ENCODE measurements around the gene FAM110D.

DNA sequence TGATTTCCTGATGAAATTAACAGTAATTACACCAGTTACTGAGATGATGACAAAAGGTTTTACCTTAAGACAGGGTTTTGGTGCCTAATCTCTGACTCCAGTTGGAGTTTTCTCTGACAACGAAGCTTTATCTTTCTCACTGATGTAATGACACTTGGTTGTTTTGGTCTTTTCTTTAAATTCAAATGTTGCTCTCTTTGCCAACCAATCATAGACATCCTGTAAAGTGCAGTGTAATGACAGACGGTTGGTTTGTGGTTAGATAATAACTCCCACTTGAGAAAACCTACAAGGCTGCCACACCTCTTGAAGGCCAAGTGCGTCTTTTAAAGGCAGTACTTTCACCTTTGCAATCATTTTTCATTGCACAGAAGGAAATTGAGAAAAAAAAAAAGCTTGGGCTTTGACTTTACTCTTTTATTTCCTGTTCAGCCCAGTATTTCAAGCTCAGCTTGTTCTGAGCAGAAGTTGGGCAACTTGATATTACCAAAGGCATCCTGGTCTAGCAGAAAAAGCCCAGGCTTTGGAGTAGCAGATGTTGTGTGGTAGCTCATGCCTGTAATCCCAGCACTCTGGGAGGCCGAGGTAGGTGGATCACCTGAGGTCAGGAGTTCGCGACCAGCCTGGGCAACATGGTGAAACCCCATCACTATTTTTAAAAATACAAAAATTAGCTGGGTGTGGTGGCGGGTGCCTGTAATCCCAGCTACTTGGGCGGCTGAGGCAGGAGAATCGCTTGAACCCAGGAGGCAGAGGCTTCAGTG, 32.4 kb upstream of the FAM110D start:
- TF ChIP-seq SIN3A (IDR thresholded peaks at IDR 0.05; ENCODE audit: borderline replicate concordance, insufficient read depth, low read depth, low read length): no peak
- TF ChIP-seq, protein P1, sequence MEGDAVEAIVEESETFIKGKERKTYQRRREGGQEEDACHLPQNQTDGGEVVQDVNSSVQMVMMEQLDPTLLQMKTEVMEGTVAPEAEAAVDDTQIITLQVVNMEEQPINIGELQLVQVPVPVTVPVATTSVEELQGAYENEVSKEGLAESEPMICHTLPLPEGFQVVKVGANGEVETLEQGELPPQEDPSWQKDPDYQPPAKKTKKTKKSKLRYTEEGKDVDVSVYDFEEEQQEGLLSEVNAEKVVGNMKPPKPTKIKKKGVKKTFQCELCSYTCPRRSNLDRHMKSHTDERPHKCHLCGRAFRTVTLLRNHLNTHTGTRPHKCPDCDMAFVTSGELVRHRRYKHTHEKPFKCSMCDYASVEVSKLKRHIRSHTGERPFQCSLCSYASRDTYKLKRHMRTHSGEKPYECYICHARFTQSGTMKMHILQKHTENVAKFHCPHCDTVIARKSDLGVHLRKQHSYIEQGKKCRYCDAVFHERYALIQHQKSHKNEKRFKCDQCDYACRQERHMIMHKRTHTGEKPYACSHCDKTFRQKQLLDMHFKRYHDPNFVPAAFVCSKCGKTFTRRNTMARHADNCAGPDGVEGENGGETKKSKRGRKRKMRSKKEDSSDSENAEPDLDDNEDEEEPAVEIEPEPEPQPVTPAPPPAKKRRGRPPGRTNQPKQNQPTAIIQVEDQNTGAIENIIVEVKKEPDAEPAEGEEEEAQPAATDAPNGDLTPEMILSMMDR (IDR thresholded peaks at IDR 0.05): no peak
- TF ChIP-seq, protein P2, sequence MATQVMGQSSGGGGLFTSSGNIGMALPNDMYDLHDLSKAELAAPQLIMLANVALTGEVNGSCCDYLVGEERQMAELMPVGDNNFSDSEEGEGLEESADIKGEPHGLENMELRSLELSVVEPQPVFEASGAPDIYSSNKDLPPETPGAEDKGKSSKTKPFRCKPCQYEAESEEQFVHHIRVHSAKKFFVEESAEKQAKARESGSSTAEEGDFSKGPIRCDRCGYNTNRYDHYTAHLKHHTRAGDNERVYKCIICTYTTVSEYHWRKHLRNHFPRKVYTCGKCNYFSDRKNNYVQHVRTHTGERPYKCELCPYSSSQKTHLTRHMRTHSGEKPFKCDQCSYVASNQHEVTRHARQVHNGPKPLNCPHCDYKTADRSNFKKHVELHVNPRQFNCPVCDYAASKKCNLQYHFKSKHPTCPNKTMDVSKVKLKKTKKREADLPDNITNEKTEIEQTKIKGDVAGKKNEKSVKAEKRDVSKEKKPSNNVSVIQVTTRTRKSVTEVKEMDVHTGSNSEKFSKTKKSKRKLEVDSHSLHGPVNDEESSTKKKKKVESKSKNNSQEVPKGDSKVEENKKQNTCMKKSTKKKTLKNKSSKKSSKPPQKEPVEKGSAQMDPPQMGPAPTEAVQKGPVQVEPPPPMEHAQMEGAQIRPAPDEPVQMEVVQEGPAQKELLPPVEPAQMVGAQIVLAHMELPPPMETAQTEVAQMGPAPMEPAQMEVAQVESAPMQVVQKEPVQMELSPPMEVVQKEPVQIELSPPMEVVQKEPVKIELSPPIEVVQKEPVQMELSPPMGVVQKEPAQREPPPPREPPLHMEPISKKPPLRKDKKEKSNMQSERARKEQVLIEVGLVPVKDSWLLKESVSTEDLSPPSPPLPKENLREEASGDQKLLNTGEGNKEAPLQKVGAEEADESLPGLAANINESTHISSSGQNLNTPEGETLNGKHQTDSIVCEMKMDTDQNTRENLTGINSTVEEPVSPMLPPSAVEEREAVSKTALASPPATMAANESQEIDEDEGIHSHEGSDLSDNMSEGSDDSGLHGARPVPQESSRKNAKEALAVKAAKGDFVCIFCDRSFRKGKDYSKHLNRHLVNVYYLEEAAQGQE (IDR thresholded peaks at IDR 0.05; ENCODE audit: insufficient read depth in 1 of 2, low read depth in 2 of 2, low read length in 1 of 2): no peak
- TF ChIP-seq TCF7L2 (IDR thresholded peaks at IDR 0.05; ENCODE audit: low read depth, low read length): no peak

Measured in Panc1 (cell line).